Liver (tissue), 9 donors: Measurements from ENCODE around the gene RTN4RL2. TPM values are rescaled to one million over a fixed set of nuclear protein-coding genes. Genes with fewer than 3 reads are reported as not detected.

ENCODE experiments used
- DNase-seq: peaks from one replicate; pipeline ENCODE4 v3.0.0-alpha.2; 2017; ENCODE audit warnings: low spot score
- H3K27ac ChIP-seq, 2 donors: one replicate each; pipeline ENCODE4 v1.7.0; 2013; ENCODE audit warnings: inconsistent platforms in 2 of 2, low read length in 2 of 2, control low read depth in 1 of 2, low read depth in 1 of 2, mild to moderate bottlenecking in 1 of 2
- H3K27me3 ChIP-seq, 4 donors: one replicate each; pipeline versions ENCODE4 v1.6.1 to v1.7.0; 2013; ENCODE audit warnings: low read length in 3 of 4, inconsistent platforms in 1 of 4, mild to moderate bottlenecking in 1 of 4, moderate library complexity in 1 of 4; ENCODE audit not compliant: control insufficient read depth in 4 of 4, insufficient read depth in 4 of 4
- H3K36me3 ChIP-seq, 4 donors: one replicate each; pipeline versions ENCODE4 v1.6.1 to v1.7.0; 2013; ENCODE audit warnings: low read length in 3 of 4, mild to moderate bottlenecking in 3 of 4, low read depth in 1 of 4, moderate library complexity in 1 of 4; ENCODE audit not compliant: control insufficient read depth in 4 of 4, insufficient read depth in 3 of 4
- H3K4me1 ChIP-seq, 4 donors: one replicate each; pipeline versions ENCODE4 v1.6.1 to v1.7.0; 2013; ENCODE audit warnings: low read length in 3 of 4, mild to moderate bottlenecking in 3 of 4, moderate library complexity in 1 of 4; ENCODE audit not compliant: control insufficient read depth in 4 of 4, insufficient read depth in 4 of 4
- H3K4me3 ChIP-seq, 3 donors: one replicate each; pipeline versions ENCODE4 v1.6.1 to v1.7.0; 2013; ENCODE audit warnings: low read length in 3 of 3, control low read depth in 1 of 3, low read depth in 1 of 3, mild to moderate bottlenecking in 1 of 3
- H3K9ac ChIP-seq, 2 donors: one replicate each; pipeline ENCODE4 v1.7.0; 2013; ENCODE audit warnings: low read length in 2 of 2, mild to moderate bottlenecking in 2 of 2, moderate library complexity in 2 of 2, control low read depth in 1 of 2, low read depth in 1 of 2
- H3K9me3 ChIP-seq, 4 donors: one replicate each; pipeline versions ENCODE4 v1.6.1 to v1.7.0; 2013; ENCODE audit warnings: low read length in 3 of 4; ENCODE audit not compliant: control insufficient read depth in 4 of 4
- EGR1 ChIP-seq, 2 donors: IDR thresholded peaks; 2 replicates each; pipeline ENCODE4 v1.6.1; 2016 to 2018; ENCODE audit warnings: antibody characterized with exemption in 2 of 2, low read depth in 2 of 2
- FOXA1 ChIP-seq: IDR thresholded peaks from 2 replicates; pipeline ENCODE4 v1.6.1; 2016; ENCODE audit warnings: antibody characterized with exemption
- FOXA2 ChIP-seq: IDR thresholded peaks from 2 replicates; pipeline ENCODE4 v1.6.1; 2016; ENCODE audit warnings: antibody characterized with exemption
- GABPA ChIP-seq, 2 donors: IDR thresholded peaks in 1 of 2; conservative IDR thresholded peaks in 1 of 2; 2 replicates each; pipeline ENCODE4 v1.6.1; 2016; ENCODE audit warnings: antibody characterized with exemption in 2 of 2, mild to moderate bottlenecking in 1 of 2, moderate library complexity in 1 of 2
- HNF4A ChIP-seq, 2 donors: conservative IDR thresholded peaks; 2 replicates each; pipeline ENCODE4 v1.6.1; 2016; ENCODE audit warnings: antibody characterized with exemption in 2 of 2, mild to moderate bottlenecking in 2 of 2
- HNF4G ChIP-seq: IDR thresholded peaks from 2 replicates; pipeline ENCODE4 v1.6.1; 2016; ENCODE audit warnings: antibody characterized with exemption
- JUND ChIP-seq, 2 donors: IDR thresholded peaks; 2 replicates each; pipeline ENCODE4 v1.6.1; 2016; ENCODE audit warnings: antibody characterized with exemption in 2 of 2
- NR2F2 ChIP-seq: IDR thresholded peaks from 2 replicates; pipeline ENCODE4 v1.6.1; 2016; ENCODE audit warnings: antibody characterized with exemption
- RAD21 ChIP-seq, 2 donors: IDR thresholded peaks; 2 replicates each; pipeline ENCODE4 v1.6.1; 2016; ENCODE audit warnings: antibody characterized with exemption in 2 of 2, mild to moderate bottlenecking in 2 of 2
- RXRA ChIP-seq, 2 donors: IDR thresholded peaks; 2 replicates each; pipeline ENCODE4 v1.6.1; 2017 to 2018; ENCODE audit warnings: antibody characterized with exemption in 2 of 2, mild to moderate bottlenecking in 1 of 2
- SP1 ChIP-seq: IDR thresholded peaks from 2 replicates; pipeline ENCODE4 v1.6.1; 2018; ENCODE audit warnings: antibody characterized with exemption, mild to moderate bottlenecking
- TAF1 ChIP-seq: conservative IDR thresholded peaks from 2 replicates; pipeline ENCODE4 v1.6.1; 2016; ENCODE audit warnings: antibody characterized with exemption, mild to moderate bottlenecking
- YY1 ChIP-seq: IDR thresholded peaks from 2 replicates; pipeline ENCODE4 v1.6.1; 2016; ENCODE audit warnings: antibody characterized with exemption, mild to moderate bottlenecking
- WGBS: extraction: QIAGEN DNeasy Blood & Tissue Kit; methylation state at CpG from one replicate; pipeline ENCODE4 v1.1.7; 2013; 5-methylcytosine and 5-hydroxymethylcytosine counted together
- polyA plus RNA-seq, 2 donors: library from polyadenylated mRNA; stranded (reverse) in 1 of 2; unstranded in 1 of 2; fragments of 200-250 nt in 1 of 2; fragments of >200 nt in 1 of 2; fragmentation: Nextera tagmentation in 1 of 2; extraction: Ambion mirVana in 1 of 2; gene quantifications; one replicate each; pipeline versions ENCODE4 v1.2.1 to v1.2.3, GENCODE V29; 2013 to 2015
- total RNA-seq, 2 donors: library from RNA; depleted of rRNA; stranded (reverse); fragments of >200 nt; gene quantifications; one replicate each; pipeline ENCODE4 v1.2.3, GENCODE V29; 2014
- TF ChIP-seq, protein P1 (sequence below): IDR thresholded peaks from 2 replicates; pipeline ENCODE4 v1.6.1; 2016; ENCODE audit warnings: antibody characterized with exemption
- TF ChIP-seq, protein P2 (sequence below): fragments of 150-350 bp; IDR thresholded peaks from 2 replicates; pipeline ENCODE4 v1.5.1; 2017; ENCODE audit warnings: improper control_type of control experiment, low read depth, low read length; ENCODE audit not compliant: missing input control
- TF ChIP-seq, protein P3 (sequence below): IDR thresholded peaks from 2 replicates; pipeline ENCODE4 v1.6.1; 2016; ENCODE audit warnings: antibody characterized with exemption, mild to moderate bottlenecking
- TF ChIP-seq, protein P4 (sequence below): IDR thresholded peaks from 2 replicates; pipeline ENCODE4 v1.6.1; 2016; ENCODE audit warnings: antibody characterized with exemption
- TF ChIP-seq, protein P5 (sequence below): IDR thresholded peaks from 2 replicates; pipeline ENCODE4 v1.6.1; 2016; ENCODE audit warnings: antibody characterized with exemption
- donor health status: healthy.
- donor health status: healthy.
- donor health status: healthy.
- donor health status: healthy.
- donor health status: healthy.

The RTN4RL2 gene
- total and polyA plus RNA-seq, 4 donors = 0.75 to 18.1 (median 3.2) TPM

DNA sequence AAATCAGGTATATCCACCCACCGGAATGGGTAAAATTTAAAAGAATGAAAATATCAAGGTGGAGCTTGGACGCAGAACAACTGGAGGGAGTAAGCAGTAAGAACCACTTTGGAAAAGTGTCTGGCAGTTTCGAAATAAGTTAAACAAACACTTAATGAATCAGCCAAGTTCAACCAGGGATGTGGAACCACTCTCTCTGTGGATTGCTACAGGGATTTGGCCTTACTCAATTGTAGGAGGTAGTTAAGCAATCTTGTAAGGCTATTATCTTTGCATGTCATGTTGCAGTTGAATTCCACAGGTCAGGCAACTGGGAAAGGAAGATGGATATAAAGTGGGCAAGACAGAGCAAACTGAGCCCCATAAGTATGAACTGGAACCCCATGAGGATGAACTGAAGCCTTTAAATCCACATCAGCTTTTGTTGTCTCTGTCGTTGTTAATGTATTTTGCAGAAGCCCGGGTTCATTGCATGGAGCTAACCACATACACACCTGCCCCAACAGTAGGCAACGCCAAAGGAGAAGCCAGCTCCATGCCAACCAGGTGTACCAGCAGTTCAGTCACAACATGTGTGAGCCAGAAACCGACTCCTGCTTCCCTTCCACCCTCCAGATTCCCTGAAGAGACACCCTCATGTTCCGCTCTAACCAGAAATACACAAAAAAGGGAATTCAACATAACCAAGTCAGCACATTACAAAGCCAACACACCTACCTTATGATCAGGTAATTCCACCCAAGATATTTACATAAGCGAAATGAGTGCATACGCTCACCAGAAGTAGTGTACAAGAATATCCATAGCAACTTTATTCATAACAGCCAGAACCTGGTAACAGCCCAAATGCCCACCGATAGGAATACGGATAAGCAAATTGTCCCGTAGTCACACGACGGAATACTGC lies 25.4 kb upstream of the RTN4RL2 start:
- no peak overlapping the region for H3K4me3 ChIP-seq
- no peaks in the 10 kb centered on the region for H3K36me3 ChIP-seq
- H3K9ac ChIP-seq = peak overlapping the region in 1 of 2 donors; percentile 72
- WGBS = 58% methylated on average over 15 of the region's 15 CpGs
- H3K27me3 ChIP-seq = no peaks in the 10 kb centered on the region
- peaks cover 13 to 62% (median 32%) of the 10 kb centered on the region in 4 donors for H3K4me1 ChIP-seq
- H3K27ac ChIP-seq = peak overlapping the region; percentile 85 to 91
- peak in 1 of 2 donors; percentile 81 for TF ChIP-seq EGR1 (IDR thresholded peaks at IDR 0.05; ENCODE audit: low read depth in 2 of 2)
- peak; percentile 51 to 67 for TF ChIP-seq RAD21 (IDR thresholded peaks at IDR 0.05)
- TF ChIP-seq FOXA2 = peak; percentile 70
- peak in 1 of 2 donors; percentile 61 for TF ChIP-seq GABPA (IDR thresholded peaks at IDR 0.05 in 1 of 2, conservative IDR thresholded peaks at IDR 0.05 in 1 of 2)
- TF ChIP-seq, protein P1, sequence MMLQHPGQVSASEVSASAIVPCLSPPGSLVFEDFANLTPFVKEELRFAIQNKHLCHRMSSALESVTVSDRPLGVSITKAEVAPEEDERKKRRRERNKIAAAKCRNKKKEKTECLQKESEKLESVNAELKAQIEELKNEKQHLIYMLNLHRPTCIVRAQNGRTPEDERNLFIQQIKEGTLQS = peak; percentile 69
- TF ChIP-seq, protein P2, sequence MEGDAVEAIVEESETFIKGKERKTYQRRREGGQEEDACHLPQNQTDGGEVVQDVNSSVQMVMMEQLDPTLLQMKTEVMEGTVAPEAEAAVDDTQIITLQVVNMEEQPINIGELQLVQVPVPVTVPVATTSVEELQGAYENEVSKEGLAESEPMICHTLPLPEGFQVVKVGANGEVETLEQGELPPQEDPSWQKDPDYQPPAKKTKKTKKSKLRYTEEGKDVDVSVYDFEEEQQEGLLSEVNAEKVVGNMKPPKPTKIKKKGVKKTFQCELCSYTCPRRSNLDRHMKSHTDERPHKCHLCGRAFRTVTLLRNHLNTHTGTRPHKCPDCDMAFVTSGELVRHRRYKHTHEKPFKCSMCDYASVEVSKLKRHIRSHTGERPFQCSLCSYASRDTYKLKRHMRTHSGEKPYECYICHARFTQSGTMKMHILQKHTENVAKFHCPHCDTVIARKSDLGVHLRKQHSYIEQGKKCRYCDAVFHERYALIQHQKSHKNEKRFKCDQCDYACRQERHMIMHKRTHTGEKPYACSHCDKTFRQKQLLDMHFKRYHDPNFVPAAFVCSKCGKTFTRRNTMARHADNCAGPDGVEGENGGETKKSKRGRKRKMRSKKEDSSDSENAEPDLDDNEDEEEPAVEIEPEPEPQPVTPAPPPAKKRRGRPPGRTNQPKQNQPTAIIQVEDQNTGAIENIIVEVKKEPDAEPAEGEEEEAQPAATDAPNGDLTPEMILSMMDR = no peak
- TF ChIP-seq SP1 = peak; percentile 90
- TF ChIP-seq JUND (IDR thresholded peaks at IDR 0.05) = peak; percentile 91 to 95
- TF ChIP-seq YY1 = peak; percentile 76
- TF ChIP-seq NR2F2 = peak; percentile 37
- peak; percentile 63 for TF ChIP-seq HNF4G
- TF ChIP-seq TAF1 = no peak
- TF ChIP-seq, protein P3, sequence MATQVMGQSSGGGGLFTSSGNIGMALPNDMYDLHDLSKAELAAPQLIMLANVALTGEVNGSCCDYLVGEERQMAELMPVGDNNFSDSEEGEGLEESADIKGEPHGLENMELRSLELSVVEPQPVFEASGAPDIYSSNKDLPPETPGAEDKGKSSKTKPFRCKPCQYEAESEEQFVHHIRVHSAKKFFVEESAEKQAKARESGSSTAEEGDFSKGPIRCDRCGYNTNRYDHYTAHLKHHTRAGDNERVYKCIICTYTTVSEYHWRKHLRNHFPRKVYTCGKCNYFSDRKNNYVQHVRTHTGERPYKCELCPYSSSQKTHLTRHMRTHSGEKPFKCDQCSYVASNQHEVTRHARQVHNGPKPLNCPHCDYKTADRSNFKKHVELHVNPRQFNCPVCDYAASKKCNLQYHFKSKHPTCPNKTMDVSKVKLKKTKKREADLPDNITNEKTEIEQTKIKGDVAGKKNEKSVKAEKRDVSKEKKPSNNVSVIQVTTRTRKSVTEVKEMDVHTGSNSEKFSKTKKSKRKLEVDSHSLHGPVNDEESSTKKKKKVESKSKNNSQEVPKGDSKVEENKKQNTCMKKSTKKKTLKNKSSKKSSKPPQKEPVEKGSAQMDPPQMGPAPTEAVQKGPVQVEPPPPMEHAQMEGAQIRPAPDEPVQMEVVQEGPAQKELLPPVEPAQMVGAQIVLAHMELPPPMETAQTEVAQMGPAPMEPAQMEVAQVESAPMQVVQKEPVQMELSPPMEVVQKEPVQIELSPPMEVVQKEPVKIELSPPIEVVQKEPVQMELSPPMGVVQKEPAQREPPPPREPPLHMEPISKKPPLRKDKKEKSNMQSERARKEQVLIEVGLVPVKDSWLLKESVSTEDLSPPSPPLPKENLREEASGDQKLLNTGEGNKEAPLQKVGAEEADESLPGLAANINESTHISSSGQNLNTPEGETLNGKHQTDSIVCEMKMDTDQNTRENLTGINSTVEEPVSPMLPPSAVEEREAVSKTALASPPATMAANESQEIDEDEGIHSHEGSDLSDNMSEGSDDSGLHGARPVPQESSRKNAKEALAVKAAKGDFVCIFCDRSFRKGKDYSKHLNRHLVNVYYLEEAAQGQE = peak; percentile 77
- TF ChIP-seq, protein P4, sequence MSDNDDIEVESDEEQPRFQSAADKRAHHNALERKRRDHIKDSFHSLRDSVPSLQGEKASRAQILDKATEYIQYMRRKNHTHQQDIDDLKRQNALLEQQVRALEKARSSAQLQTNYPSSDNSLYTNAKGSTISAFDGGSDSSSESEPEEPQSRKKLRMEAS = peak; percentile 69
- TF ChIP-seq, protein P5, sequence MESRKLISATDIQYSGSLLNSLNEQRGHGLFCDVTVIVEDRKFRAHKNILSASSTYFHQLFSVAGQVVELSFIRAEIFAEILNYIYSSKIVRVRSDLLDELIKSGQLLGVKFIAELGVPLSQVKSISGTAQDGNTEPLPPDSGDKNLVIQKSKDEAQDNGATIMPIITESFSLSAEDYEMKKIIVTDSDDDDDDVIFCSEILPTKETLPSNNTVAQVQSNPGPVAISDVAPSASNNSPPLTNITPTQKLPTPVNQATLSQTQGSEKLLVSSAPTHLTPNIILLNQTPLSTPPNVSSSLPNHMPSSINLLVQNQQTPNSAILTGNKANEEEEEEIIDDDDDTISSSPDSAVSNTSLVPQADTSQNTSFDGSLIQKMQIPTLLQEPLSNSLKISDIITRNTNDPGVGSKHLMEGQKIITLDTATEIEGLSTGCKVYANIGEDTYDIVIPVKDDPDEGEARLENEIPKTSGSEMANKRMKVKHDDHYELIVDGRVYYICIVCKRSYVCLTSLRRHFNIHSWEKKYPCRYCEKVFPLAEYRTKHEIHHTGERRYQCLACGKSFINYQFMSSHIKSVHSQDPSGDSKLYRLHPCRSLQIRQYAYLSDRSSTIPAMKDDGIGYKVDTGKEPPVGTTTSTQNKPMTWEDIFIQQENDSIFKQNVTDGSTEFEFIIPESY = peak; percentile 83
- TF ChIP-seq RXRA (IDR thresholded peaks at IDR 0.05) = peak; percentile 95 to 96
- TF ChIP-seq HNF4A (conservative IDR thresholded peaks at IDR 0.05) = peak; percentile 88 to 91
- TF ChIP-seq FOXA1 = no peak
- DNase-seq = no peak
- no peaks in the 10 kb centered on the region for H3K9me3 ChIP-seq
